Thyroid gland (tissue), 4 donors: ENCODE results near the gene ALPG. TPM values are rescaled to one million over a fixed set of nuclear protein-coding genes. Genes with fewer than 3 reads are reported as not detected.

Source experiments
- DNase-seq, 2 donors: peaks; one replicate each; pipeline ENCODE4 v3.0.0-alpha.2; 2019
- H3K27ac ChIP-seq, 3 donors: fragments of 200-600 bp; sonication (generic); 1 replicate in 2 of 3; 2 replicates in 1 of 3; pipeline ENCODE4 v1.5.1; 2016 to 2019; ENCODE audit warnings: mild to moderate bottlenecking in 1 of 3, moderate library complexity in 1 of 3
- H3K27me3 ChIP-seq: fragments of 200-600 bp; sonication (generic); one replicate; pipeline ENCODE4 v1.5.1; 2019
- H3K36me3 ChIP-seq, 2 donors: fragments of 200-600 bp; sonication (generic); one replicate each; pipeline ENCODE4 v1.5.1; 2016 to 2019
- H3K4me1 ChIP-seq, 2 donors: fragments of 200-600 bp; sonication (generic); one replicate each; pipeline ENCODE4 v1.5.1; 2017 to 2019
- H3K4me3 ChIP-seq, 3 donors: fragments of 200-600 bp; sonication (generic); replicated peaks in 1 of 3; 1 replicate in 2 of 3; 2 replicates in 1 of 3; pipeline ENCODE4 v1.5.1; 2016; ENCODE audit warnings: mild to moderate bottlenecking in 1 of 3
- H3K9me3 ChIP-seq: fragments of 200-600 bp; sonication (generic); one replicate; pipeline ENCODE4 v1.5.1; 2017
- POLR2A ChIP-seq, 2 donors: fragments of 450-650 bp; IDR thresholded peaks; one replicate each; pipeline ENCODE4 v1.6.1; 2017; ENCODE audit warnings: antibody characterized with exemption in 2 of 2, mild to moderate bottlenecking in 2 of 2, moderate library complexity in 1 of 2
- WGBS, 2 donors: methylation state at CpG; one replicate each; pipeline ENCODE4 v1.1.5; 2017; 5-methylcytosine and 5-hydroxymethylcytosine counted together
- intact Hi-C: fragments of 100-400 bp; cut with DNase I; formaldehyde crosslinking; loops from one replicate; pipeline ENCODE4 v1.15.1; 2023
- total RNA-seq, 4 donors: library from RNA; depleted of rRNA; stranded (reverse); fragments of >200 nt; gene quantifications; one replicate each; pipeline ENCODE4 v1.2.3, GENCODE V29; 2016
- TF ChIP-seq, protein P1 (sequence below), 6 experiments: fragments of 200-600 bp in 3 of 6; fragments of 450-650 bp in 3 of 6; sonication (generic) in 3 of 6; IDR thresholded peaks; one replicate each; pipeline ENCODE4 v1.5.1; 2016 to 2019; ENCODE audit warnings: antibody characterized with exemption in 6 of 6, mild to moderate bottlenecking in 2 of 6, inconsistent platforms in 1 of 6, moderate library complexity in 1 of 6

The ALPG gene
- total RNA-seq, 4 donors from 2014 or later: not detected

DNA sequence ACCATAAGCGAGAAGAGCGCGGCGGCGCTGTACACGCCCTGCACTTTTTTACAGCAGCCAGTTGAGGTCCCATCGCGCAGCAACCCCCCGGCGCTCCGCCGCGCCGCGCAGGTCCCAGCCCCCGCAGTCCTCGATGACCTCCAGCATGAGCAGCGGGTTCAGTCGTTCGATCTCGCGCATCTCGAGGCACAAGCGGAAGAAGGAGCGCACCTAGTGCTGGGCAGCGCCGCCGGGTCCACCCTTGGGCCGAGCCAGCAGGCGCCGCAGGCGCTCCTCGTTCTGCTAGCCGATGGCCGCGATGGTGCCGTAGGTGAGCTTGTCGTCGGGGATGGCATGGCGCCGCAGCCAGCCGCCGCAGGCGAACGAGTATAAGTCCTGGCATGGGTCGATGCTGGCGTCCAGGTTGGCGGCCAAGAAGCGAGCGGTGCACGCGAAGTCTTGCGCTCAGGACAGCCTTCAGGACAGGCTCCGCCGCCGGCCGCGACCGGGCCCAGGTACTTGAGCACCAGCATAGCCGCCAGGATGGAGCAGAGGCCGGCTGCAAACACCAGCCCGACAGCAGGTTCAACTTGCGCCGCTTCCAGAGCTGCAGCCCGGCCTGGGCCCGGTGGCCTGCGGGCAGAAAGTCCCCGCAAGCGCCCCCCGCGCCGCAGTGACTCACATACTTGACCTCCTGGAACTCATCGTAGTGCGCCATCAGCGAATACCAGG, 19.7 kb upstream of the ALPG start:
- Histone ChIP-seq H3K4me3 (no peak overlapping the region), H3K27ac (no peak overlapping the region), H3K36me3 (no peaks in the 10 kb centered on the region), H3K4me1 (peaks cover 5 to 25% of the 10 kb centered on the region in 2 donors), H3K27me3 (peaks cover 22% of the 10 kb centered on the region), H3K9me3 (no peaks in the 10 kb centered on the region)
- intact Hi-C loops: no loop called here
- DNase-seq: peak; percentile 12 to 16
- TF ChIP-seq, protein P1, sequence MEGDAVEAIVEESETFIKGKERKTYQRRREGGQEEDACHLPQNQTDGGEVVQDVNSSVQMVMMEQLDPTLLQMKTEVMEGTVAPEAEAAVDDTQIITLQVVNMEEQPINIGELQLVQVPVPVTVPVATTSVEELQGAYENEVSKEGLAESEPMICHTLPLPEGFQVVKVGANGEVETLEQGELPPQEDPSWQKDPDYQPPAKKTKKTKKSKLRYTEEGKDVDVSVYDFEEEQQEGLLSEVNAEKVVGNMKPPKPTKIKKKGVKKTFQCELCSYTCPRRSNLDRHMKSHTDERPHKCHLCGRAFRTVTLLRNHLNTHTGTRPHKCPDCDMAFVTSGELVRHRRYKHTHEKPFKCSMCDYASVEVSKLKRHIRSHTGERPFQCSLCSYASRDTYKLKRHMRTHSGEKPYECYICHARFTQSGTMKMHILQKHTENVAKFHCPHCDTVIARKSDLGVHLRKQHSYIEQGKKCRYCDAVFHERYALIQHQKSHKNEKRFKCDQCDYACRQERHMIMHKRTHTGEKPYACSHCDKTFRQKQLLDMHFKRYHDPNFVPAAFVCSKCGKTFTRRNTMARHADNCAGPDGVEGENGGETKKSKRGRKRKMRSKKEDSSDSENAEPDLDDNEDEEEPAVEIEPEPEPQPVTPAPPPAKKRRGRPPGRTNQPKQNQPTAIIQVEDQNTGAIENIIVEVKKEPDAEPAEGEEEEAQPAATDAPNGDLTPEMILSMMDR (IDR thresholded peaks at IDR 0.05): no peak
- TF ChIP-seq POLR2A (IDR thresholded peaks at IDR 0.05): no peak
- WGBS, 2 donors: 3 to 21% methylated on average over 13 to 43 of the region's 75 CpGs

DNA sequence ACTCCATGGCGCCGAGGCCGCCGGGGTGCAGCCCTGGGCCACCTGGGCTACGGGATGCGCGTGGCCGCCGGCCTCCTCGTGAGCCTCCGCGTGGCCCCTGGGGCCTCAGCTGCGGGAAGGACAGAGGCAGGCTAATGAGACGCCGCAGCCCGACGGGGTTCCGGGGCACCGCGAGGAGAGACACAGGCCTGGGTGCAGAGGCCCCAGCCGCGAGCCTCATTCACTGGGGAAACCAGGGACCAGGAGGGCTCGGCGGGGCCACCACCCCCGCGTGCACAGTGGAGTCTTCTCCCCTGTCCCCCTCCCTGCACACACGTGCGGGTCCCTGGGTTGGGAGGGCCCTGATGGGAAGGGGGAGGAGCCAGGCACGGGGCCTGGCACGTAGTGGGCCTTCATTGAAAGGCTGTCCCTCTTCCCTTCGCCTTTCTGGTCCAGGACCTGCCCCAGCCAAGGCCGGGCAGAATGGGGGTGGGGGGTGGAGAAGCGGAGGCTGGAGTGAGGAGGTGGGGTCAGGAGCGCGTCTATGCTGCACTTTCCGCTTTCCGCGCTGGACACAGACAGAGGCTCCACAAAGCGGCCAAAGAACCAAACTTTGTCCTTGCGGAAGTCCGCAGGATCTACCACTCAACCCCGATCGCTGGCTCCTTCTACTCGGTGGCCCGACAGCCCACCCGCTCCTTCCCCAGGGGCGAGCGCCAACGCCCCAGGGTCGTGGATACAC, 19.0 kb upstream of the ALPG start:
- no peak for DNase-seq
- H3K36me3 ChIP-seq: no peaks in the 10 kb centered on the region
- TF ChIP-seq, protein P1 (IDR thresholded peaks at IDR 0.05): no peak
- no peak for TF ChIP-seq POLR2A (IDR thresholded peaks at IDR 0.05)
- H3K9me3 ChIP-seq: no peaks in the 10 kb centered on the region
- peaks cover 5 to 25% of the 10 kb centered on the region in 2 donors for H3K4me1 ChIP-seq
- no peak overlapping the region for H3K4me3 ChIP-seq
- intact Hi-C loops: no loop called here
- H3K27ac ChIP-seq: no peak overlapping the region
- WGBS, 2 donors: 8 to 11% methylated on average over 23 to 31 of the region's 50 CpGs
- peaks cover 22% of the 10 kb centered on the region for H3K27me3 ChIP-seq

DNA sequence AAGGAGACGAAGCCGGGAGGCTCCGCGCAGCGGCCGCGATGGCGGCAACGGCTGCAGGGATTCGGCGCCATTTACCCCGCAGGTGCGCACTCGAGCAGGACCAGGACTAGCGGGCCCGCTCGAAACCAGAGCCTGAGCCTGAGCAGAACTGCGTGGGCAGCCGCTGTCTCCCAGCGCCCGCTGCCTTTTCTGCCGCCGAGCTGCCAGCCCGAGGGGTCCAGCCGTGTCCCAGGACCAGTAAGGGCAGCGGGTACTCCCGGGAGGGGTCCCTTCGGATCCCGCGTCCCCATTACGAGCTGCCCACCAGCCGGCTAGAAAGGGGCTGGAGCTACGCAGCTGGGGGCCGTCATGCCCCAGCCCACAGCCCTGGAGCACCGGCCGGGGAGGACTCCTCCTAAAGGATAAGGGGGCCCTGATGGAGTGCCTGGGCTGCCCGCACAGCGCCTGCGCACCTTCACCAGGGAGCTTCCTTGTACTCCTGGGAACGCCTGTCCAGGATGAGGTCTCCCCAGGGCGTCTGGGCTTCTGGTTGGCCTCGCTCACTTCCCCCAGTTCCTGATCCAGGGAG, 18.2 kb upstream of the ALPG start:
- DNase-seq: no peak
- Histone ChIP-seq H3K27ac (no peak overlapping the region), H3K36me3 (no peaks in the 10 kb centered on the region), H3K27me3 (peaks cover 22% of the 10 kb centered on the region), H3K9me3 (no peaks in the 10 kb centered on the region), H3K4me1 (peaks cover 5 to 25% of the 10 kb centered on the region in 2 donors), H3K4me3 (no peak overlapping the region)
- WGBS, 2 donors: 43 to 57% methylated on average over 1 to 2 of the region's 42 CpGs
- no peak for TF ChIP-seq POLR2A (IDR thresholded peaks at IDR 0.05)
- TF ChIP-seq, protein P1 (IDR thresholded peaks at IDR 0.05): no peak
- intact Hi-C loops: no loop called here

DNA sequence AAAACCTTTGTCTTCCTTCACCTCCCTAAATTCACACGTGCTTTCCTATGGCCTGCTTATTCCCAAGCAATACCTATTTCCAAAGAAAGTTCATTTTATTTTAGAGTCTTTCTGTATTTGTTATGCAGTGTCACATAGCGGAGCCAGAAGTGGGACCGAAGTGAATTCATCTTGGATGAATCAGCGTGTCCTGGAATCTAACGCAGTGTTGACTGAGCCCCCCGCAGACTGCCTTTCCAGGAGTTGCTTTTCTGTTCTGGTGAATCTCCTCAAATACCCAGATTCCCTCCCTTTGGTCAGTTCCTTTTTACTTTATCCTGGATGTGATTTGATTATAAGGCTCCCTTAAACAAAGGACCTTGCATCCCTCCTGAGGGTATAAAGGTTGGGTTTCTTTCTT, 17.3 kb upstream of the ALPG start:
- Histone ChIP-seq H3K9me3 (no peaks in the 10 kb centered on the region), H3K4me1 (peaks cover 5 to 25% of the 10 kb centered on the region in 2 donors), H3K4me3 (no peak overlapping the region), H3K36me3 (no peaks in the 10 kb centered on the region), H3K27ac (no peak overlapping the region), H3K27me3 (peaks cover 22% of the 10 kb centered on the region)
- intact Hi-C loops: no loop called here
- TF ChIP-seq, protein P1 (IDR thresholded peaks at IDR 0.05): no peak
- TF ChIP-seq POLR2A (IDR thresholded peaks at IDR 0.05): no peak
- WGBS, 2 donors: 54 to 61% methylated on average over 6 of the region's 6 CpGs
- DNase-seq: no peak

DNA sequence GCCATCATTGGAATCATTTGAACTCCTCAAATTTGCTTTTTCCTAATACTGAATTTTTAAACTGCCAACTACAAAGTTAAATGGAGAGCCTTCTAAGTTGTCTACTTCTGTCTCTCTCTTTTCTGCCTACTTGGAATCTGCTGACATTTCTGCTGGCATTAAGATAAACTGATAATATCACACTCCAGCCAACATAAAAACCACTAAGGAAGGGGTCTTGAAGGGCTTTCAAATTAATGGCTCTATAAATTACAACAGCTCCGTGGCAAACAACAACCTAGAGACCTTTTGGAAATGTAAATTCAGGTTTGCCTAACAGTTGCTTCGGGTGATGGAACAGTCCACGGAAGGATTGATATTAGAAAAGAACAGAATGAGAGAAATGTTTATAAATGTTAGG, 16.0 kb upstream of the ALPG start:
- H3K36me3 ChIP-seq: no peaks in the 10 kb centered on the region
- TF ChIP-seq POLR2A (IDR thresholded peaks at IDR 0.05): no peak
- TF ChIP-seq, protein P1 (IDR thresholded peaks at IDR 0.05): no peak
- DNase-seq: no peak
- H3K9me3 ChIP-seq: no peaks in the 10 kb centered on the region
- no peak overlapping the region for H3K27ac ChIP-seq
- H3K27me3 ChIP-seq: peaks cover 22% of the 10 kb centered on the region
- H3K4me1 ChIP-seq: peaks cover 5 to 25% of the 10 kb centered on the region in 2 donors
- 60 to 69% methylated on average over 3 of the region's 3 CpGs for WGBS, 2 donors
- intact Hi-C loops: no loop called here
- H3K4me3 ChIP-seq: no peak overlapping the region
